Measurements from ENCODE around the gene NUDT13.

GRCh38 chr10:73093922-73094850 lies 16.1 kb upstream of the NUDT13 start:
- TF ChIP-seq ARID4B (CRISPR knock-in tag; IDR thresholded peaks at IDR 0.05; ENCODE audit: borderline replicate concordance) (no peak), GABPB1 (CRISPR knock-in tag; IDR thresholded peaks at IDR 0.05) (no peak), NR3C1 (CRISPR knock-in tag; conservative IDR thresholded peaks at IDR 0.05; ENCODE audit: low read depth) (no peak), CTCF (IDR thresholded peaks at IDR 0.05) (no peak), ZNF121 (CRISPR knock-in tag; IDR thresholded peaks at IDR 0.05) (no peak), SP1 (CRISPR knock-in tag; conservative IDR thresholded peaks at IDR 0.05) (no peak), USF2 (CRISPR knock-in tag; IDR thresholded peaks at IDR 0.05) (no peak), TCF7 (CRISPR knock-in tag; IDR thresholded peaks at IDR 0.05; ENCODE audit: low read depth) (no peak), IRF1 (CRISPR knock-in tag; IDR thresholded peaks at IDR 0.05) (no peak), PRDM15 (CRISPR knock-in tag; IDR thresholded peaks at IDR 0.05) (no peak), ATF3 (CRISPR knock-in tag; conservative IDR thresholded peaks at IDR 0.05) (no peak)
